OCI-LY1 (cell line): ENCODE measurements around the gene N4BP3.

Experiments used
- H2AFZ ChIP-seq: fragments of 200-600 bp; sonication (generic), shearing (Covaris generic); 2 replicates; pipeline ENCODE4 v1.6.0; 2014; ENCODE audit warnings: antibody characterized with exemption, mild to moderate bottlenecking, low read length
- H3F3A ChIP-seq: fragments of 200-600 bp; sonication (generic), shearing (Covaris generic); 2 replicates; pipeline ENCODE4 v1.6.0; 2014; ENCODE audit warnings: mild to moderate bottlenecking, antibody characterized with exemption, low read length, moderate library complexity; ENCODE audit not compliant: insufficient read depth
- H3K27ac ChIP-seq: fragments of 200-600 bp; sonication (generic); 2 replicates; pipeline ENCODE4 v1.5.1; 2014; ENCODE audit warnings: low read length, mixed run types, mild to moderate bottlenecking, low read depth; ENCODE audit not compliant: poor library complexity, severe bottlenecking
- H3K27me3 ChIP-seq: fragments of 200-600 bp; sonication (generic); 2 replicates; pipeline ENCODE4 v1.6.0; 2014; ENCODE audit warnings: antibody characterized with exemption, mild to moderate bottlenecking, low read length, moderate library complexity; ENCODE audit not compliant: insufficient read depth
- H3K36me3 ChIP-seq: fragments of 200-600 bp; sonication (generic); 2 replicates; pipeline ENCODE4 v1.6.1; 2014; ENCODE audit warnings: mild to moderate bottlenecking, antibody characterized with exemption, low read length, moderate library complexity, mixed read lengths; ENCODE audit not compliant: insufficient read depth
- H3K4me1 ChIP-seq: fragments of 200-600 bp; sonication (generic); 2 replicates; pipeline ENCODE4 v1.5.1; 2014; ENCODE audit warnings: mild to moderate bottlenecking, low read length, moderate library complexity; ENCODE audit not compliant: insufficient read depth, severe bottlenecking
- H3K4me2 ChIP-seq: fragments of 200-600 bp; sonication (generic), shearing (Covaris generic); 2 replicates; pipeline ENCODE4 v1.6.1; 2014; ENCODE audit warnings: low read length
- H3K4me3 ChIP-seq: fragments of 200-600 bp; sonication (generic); 2 replicates; pipeline ENCODE4 v1.5.1; 2014; ENCODE audit warnings: low read length, low read depth, mild to moderate bottlenecking, mixed read lengths; ENCODE audit not compliant: poor library complexity, severe bottlenecking
- H3K79me2 ChIP-seq: fragments of 200-600 bp; shearing (Covaris generic); 2 replicates; pipeline ENCODE4 v1.6.1; 2016; ENCODE audit warnings: mixed run types, low read length, mixed read lengths; ENCODE audit not compliant: insufficient read depth
- H3K9ac ChIP-seq: fragments of 200-600 bp; sonication (generic), shearing (Covaris generic); 2 replicates; pipeline ENCODE4 v1.6.1; 2014; ENCODE audit warnings: mild to moderate bottlenecking, low read length, mixed read lengths
- H3K9me2 ChIP-seq: fragments of 200-600 bp; sonication (generic), shearing (Covaris generic); 2 replicates; pipeline ENCODE4 v1.6.1; 2014; ENCODE audit warnings: low read depth, mild to moderate bottlenecking, low read length, mixed read lengths
- H3K9me3 ChIP-seq: fragments of 200-600 bp; shearing (Covaris generic); 2 replicates; pipeline ENCODE4 v1.6.1; 2014; ENCODE audit warnings: low read length, mixed read lengths
- H4K20me1 ChIP-seq: fragments of 200-600 bp; sonication (generic), shearing (Covaris generic); 2 replicates; pipeline ENCODE4 v1.6.0; 2016; ENCODE audit warnings: mild to moderate bottlenecking, low read length; ENCODE audit not compliant: insufficient read depth
- EZH2 ChIP-seq: fragments of 200-600 bp; sonication (generic), shearing (Covaris generic); IDR thresholded peaks from 2 replicates; pipeline ENCODE4 v1.8.0; 2017; ENCODE audit warnings: borderline replicate concordance, mixed run types, mild to moderate bottlenecking, antibody characterized with exemption, low read length, moderate library complexity, mixed read lengths
- TF ChIP-seq, protein P1 (sequence below): fragments of 200-600 bp; sonication (generic), shearing (Covaris generic); IDR thresholded peaks from 2 replicates; pipeline ENCODE4 v1.5.1; 2017; ENCODE audit warnings: mild to moderate bottlenecking, antibody characterized with exemption, low read length, moderate library complexity, mixed read lengths

Gene N4BP3

DNA sequence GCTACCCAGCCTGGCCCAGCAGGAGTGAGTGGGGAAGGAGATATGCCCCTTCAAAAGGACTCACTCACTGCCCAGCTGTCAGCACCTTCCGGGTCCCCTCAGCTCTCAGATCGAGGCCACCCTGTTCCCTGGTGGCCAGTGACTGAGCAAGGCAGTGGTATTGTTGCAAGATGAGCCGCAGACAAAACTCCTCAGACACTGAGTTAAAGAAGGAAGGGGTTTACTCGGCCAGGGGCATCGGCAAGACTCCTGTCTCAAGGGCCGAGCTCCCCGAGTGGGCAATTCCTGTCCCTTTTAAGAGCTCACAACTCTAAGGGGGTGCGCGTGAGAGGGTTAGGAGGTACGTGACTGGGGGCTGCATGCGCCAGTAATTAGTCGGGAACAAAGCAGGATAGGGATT is 9.7 kb upstream of the N4BP3 start:
- H3K27me3 ChIP-seq = no peaks in the 10 kb centered on the region
- H3K9ac ChIP-seq = no peak overlapping the region
- H3K4me1 ChIP-seq = no peaks in the 10 kb centered on the region
- no peaks in the 10 kb centered on the region for H3K79me2 ChIP-seq
- H2AFZ ChIP-seq = no peak overlapping the region
- H4K20me1 ChIP-seq = no peaks in the 10 kb centered on the region
- no peaks in the 10 kb centered on the region for H3K9me3 ChIP-seq
- TF ChIP-seq, protein P1, sequence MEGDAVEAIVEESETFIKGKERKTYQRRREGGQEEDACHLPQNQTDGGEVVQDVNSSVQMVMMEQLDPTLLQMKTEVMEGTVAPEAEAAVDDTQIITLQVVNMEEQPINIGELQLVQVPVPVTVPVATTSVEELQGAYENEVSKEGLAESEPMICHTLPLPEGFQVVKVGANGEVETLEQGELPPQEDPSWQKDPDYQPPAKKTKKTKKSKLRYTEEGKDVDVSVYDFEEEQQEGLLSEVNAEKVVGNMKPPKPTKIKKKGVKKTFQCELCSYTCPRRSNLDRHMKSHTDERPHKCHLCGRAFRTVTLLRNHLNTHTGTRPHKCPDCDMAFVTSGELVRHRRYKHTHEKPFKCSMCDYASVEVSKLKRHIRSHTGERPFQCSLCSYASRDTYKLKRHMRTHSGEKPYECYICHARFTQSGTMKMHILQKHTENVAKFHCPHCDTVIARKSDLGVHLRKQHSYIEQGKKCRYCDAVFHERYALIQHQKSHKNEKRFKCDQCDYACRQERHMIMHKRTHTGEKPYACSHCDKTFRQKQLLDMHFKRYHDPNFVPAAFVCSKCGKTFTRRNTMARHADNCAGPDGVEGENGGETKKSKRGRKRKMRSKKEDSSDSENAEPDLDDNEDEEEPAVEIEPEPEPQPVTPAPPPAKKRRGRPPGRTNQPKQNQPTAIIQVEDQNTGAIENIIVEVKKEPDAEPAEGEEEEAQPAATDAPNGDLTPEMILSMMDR = no peak
- TF ChIP-seq EZH2 = no peak
- no peaks in the 10 kb centered on the region for H3F3A ChIP-seq
- H3K9me2 ChIP-seq = no peaks in the 10 kb centered on the region
- no peaks in the 10 kb centered on the region for H3K36me3 ChIP-seq
- no peak overlapping the region for H3K4me2 ChIP-seq
- H3K4me3 ChIP-seq = no peak overlapping the region
- no peak overlapping the region for H3K27ac ChIP-seq

DNA sequence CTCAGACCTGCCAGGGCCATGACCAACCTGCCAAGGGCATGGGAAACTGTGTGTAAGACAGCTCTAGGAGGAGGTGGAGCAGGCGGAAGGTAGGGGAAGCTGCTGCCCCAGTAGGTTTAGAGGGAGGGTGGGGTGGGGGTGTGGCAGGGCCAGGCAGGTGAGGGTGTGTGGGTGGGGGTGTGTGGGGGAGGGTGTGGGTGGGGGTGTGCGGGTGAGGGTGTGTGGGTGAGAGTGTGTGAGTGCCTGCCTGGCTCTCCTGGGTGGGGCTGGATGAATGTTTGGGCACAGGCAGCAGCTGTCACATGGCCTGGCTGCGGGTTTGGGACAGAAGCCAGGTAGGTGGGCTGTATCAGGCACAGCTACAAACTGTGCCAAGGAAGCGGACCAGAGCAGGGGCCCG is 8.8 kb upstream of the N4BP3 start:
- no peaks in the 10 kb centered on the region for H3K27me3 ChIP-seq
- no peaks in the 10 kb centered on the region for H3K9me3 ChIP-seq
- H3K79me2 ChIP-seq = no peaks in the 10 kb centered on the region
- no peaks in the 10 kb centered on the region for H3F3A ChIP-seq
- no peak overlapping the region for H3K9ac ChIP-seq
- no peaks in the 10 kb centered on the region for H3K9me2 ChIP-seq
- H3K27ac ChIP-seq = no peak overlapping the region
- H3K4me1 ChIP-seq = no peaks in the 10 kb centered on the region
- H2AFZ ChIP-seq = no peak overlapping the region
- no peak overlapping the region for H3K4me2 ChIP-seq
- H4K20me1 ChIP-seq = no peaks in the 10 kb centered on the region
- no peaks in the 10 kb centered on the region for H3K36me3 ChIP-seq
- no peak overlapping the region for H3K4me3 ChIP-seq
- TF ChIP-seq EZH2 = no peak
- TF ChIP-seq, protein P1 = no peak

DNA sequence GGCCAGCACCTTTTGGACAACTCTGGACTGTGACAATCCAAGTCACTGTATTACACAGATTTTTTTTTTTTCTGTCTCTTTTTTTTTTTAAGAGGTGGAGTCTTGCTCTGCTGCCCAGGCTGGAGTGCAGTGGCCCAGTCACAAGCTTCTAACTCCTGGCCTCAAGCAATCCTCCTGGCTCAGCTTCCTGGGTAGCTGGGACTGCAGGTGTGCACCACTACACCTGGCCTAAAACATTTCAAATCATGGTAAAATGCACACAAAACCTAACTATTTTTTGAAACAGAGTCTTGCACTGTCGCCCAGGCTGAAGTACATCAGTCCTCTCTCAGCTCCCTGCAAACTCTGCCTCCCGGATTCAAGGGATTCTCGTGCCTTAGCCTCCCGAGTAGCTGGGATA is 7.2 kb upstream of the N4BP3 start:
- TF ChIP-seq, protein P1 = no peak
- H3K27me3 ChIP-seq = 0 out of 2 replicates have a peak, but pooled peaks cover 8% of the 10 kb centered on the region
- H3K27ac ChIP-seq = no peak overlapping the region
- H3K9ac ChIP-seq = no peak overlapping the region
- H3K9me2 ChIP-seq = no peaks in the 10 kb centered on the region
- no peak overlapping the region for H3K4me2 ChIP-seq
- H4K20me1 ChIP-seq = no peaks in the 10 kb centered on the region
- H3K4me1 ChIP-seq = no peaks in the 10 kb centered on the region
- no peaks in the 10 kb centered on the region for H3F3A ChIP-seq
- no peak overlapping the region for H2AFZ ChIP-seq
- no peaks in the 10 kb centered on the region for H3K36me3 ChIP-seq
- H3K9me3 ChIP-seq = no peaks in the 10 kb centered on the region
- no peaks in the 10 kb centered on the region for H3K79me2 ChIP-seq
- no peak overlapping the region for H3K4me3 ChIP-seq
